WTC11 (cell line): Measurements from ENCODE around the gene TENT4B. TPM values are rescaled to one million over a fixed set of nuclear protein-coding genes. Genes with fewer than 3 reads are reported as not detected.

Source experiments
- ATAC-seq: fragments of 200-7000 bp; cut with Tn5 transposase; 2 replicates; pipeline ENCODE4 v1.10.0; 2021; ENCODE audit warnings: mild to moderate bottlenecking, moderate library complexity
- CTCF ChIA-PET: fragments of 300-600 bp; sonication (Branson Sonifier 250); formaldehyde crosslinking; loops from one replicate; lab custom pipeline; 2021; ENCODE audit warnings: antibody characterized with exemption; lab: Charles Lee
- POLR2A ChIA-PET: fragments of 350-600 bp; sonication (Branson Sonifier 250); formaldehyde crosslinking; loops from one replicate; lab custom pipeline; 2021; ENCODE audit warnings: antibody characterized with exemption; lab: Charles Lee
- DNase-seq: peaks from one replicate; pipeline ENCODE4 v3.0.0; 2021; ENCODE audit warnings: low spot score
- H3K27ac Mint-ChIP-seq: 2 replicates; pipeline ENCODE4 v1.8.0; 2021; ENCODE audit warnings: mixed read lengths
- H3K27me3 Mint-ChIP-seq: 2 replicates; pipeline ENCODE4 v1.8.0; 2021; ENCODE audit warnings: low read depth, mild to moderate bottlenecking, moderate library complexity, mixed read lengths
- H3K36me3 Mint-ChIP-seq: 2 replicates; pipeline ENCODE4 v1.8.0; 2021; ENCODE audit warnings: mixed read lengths
- H3K4me1 Mint-ChIP-seq: 2 replicates; pipeline ENCODE4 v1.8.0; 2022; ENCODE audit warnings: mixed read lengths
- H3K4me3 Mint-ChIP-seq: 2 replicates; pipeline ENCODE4 v1.8.0; 2021; ENCODE audit warnings: mild to moderate bottlenecking, moderate library complexity, mixed read lengths
- H3K9me3 Mint-ChIP-seq: 2 replicates; pipeline ENCODE4 v1.8.0; 2021; ENCODE audit warnings: mixed read lengths
- CBFB ChIP-seq: sonication (generic); formaldehyde crosslinking; IDR thresholded peaks from 2 replicates; pipeline ENCODE4 v1.8.1; 2022; ENCODE audit warnings: mild to moderate bottlenecking, low read depth, missing genetic modification reagents
- CREM ChIP-seq: sonication (generic); formaldehyde crosslinking; IDR thresholded peaks from 2 replicates; pipeline ENCODE4 v1.8.1; 2022; ENCODE audit warnings: mild to moderate bottlenecking, missing genetic modification reagents, moderate library complexity
- E2F1 ChIP-seq: sonication (generic); formaldehyde crosslinking; IDR thresholded peaks from 2 replicates; pipeline ENCODE4 v1.8.0; 2022; ENCODE audit warnings: mild to moderate bottlenecking, missing genetic modification reagents
- FOXP4 ChIP-seq: sonication (generic); formaldehyde crosslinking; IDR thresholded peaks from 2 replicates; pipeline ENCODE4 v1.8.0; 2022; ENCODE audit warnings: mild to moderate bottlenecking, missing genetic modification reagents
- GTF2I ChIP-seq: fragments of 250-450 bp; sonication (Bioruptor Pico); conservative IDR thresholded peaks from 2 replicates; pipeline ENCODE4 v1.4.0; 2021; ENCODE audit warnings: mild to moderate bottlenecking
- NFYB ChIP-seq: sonication (generic); formaldehyde crosslinking; conservative IDR thresholded peaks from 2 replicates; pipeline ENCODE4 v1.8.0; 2022; ENCODE audit warnings: low read depth, missing genetic modification reagents
- NR3C1 ChIP-seq: sonication (generic); formaldehyde crosslinking; conservative IDR thresholded peaks from 2 replicates; pipeline ENCODE4 v1.8.1; 2023; ENCODE audit warnings: low read depth, mild to moderate bottlenecking, missing genetic modification reagents
- PRRX2 ChIP-seq: fragments of 250-450 bp; sonication (Bioruptor Pico); IDR thresholded peaks from 2 replicates; pipeline ENCODE4 v1.8.0; 2021; ENCODE audit warnings: mild to moderate bottlenecking
- RELA ChIP-seq: sonication (generic); formaldehyde crosslinking; IDR thresholded peaks from 2 replicates; pipeline ENCODE4 v1.8.1; 2022; ENCODE audit warnings: missing genetic modification reagents, mild to moderate bottlenecking, borderline replicate concordance
- SMAD3 ChIP-seq: sonication (generic); formaldehyde crosslinking; IDR thresholded peaks from 2 replicates; pipeline ENCODE4 v1.8.0; 2022; ENCODE audit warnings: missing genetic modification reagents, mild to moderate bottlenecking, borderline replicate concordance
- TCF7 ChIP-seq: sonication (generic); formaldehyde crosslinking; IDR thresholded peaks from 2 replicates; pipeline ENCODE4 v1.8.0; 2022; ENCODE audit warnings: mild to moderate bottlenecking, low read depth, missing genetic modification reagents, moderate library complexity
- TP53 ChIP-seq: sonication (generic); formaldehyde crosslinking; IDR thresholded peaks from 2 replicates; pipeline ENCODE4 v1.8.1; 2023; ENCODE audit warnings: mild to moderate bottlenecking, missing genetic modification reagents
- ZNF317 ChIP-seq: sonication (generic); formaldehyde crosslinking; IDR thresholded peaks from 2 replicates; pipeline ENCODE4 v1.8.1; 2023; ENCODE audit warnings: low read depth, mild to moderate bottlenecking, moderate library complexity, missing genetic modification reagents, borderline replicate concordance
- ZNF396 ChIP-seq: fragments of 250-450 bp; sonication (Bioruptor Pico); IDR thresholded peaks from 2 replicates; pipeline ENCODE4 v1.8.0; 2021; ENCODE audit warnings: mild to moderate bottlenecking, moderate library complexity, borderline replicate concordance
- ZNF423 ChIP-seq: fragments of 250-450 bp; sonication (Bioruptor Pico); IDR thresholded peaks from 2 replicates; pipeline ENCODE4 v2.1.2; 2022; ENCODE audit warnings: mild to moderate bottlenecking, moderate library complexity
- total RNA-seq: library from RNA; stranded (reverse); gene quantifications from 3 replicates; pipeline ENCODE4 v1.2.3, GENCODE V29; 2021
- TF ChIP-seq, protein P1 (sequence below): sonication (generic); formaldehyde crosslinking; IDR thresholded peaks from 2 replicates; pipeline ENCODE4 v1.8.0; 2023; ENCODE audit warnings: missing genetic modification reagents, mild to moderate bottlenecking, borderline replicate concordance
- TF ChIP-seq, protein P2 (sequence below): sonication (generic); formaldehyde crosslinking; IDR thresholded peaks from 2 replicates; pipeline ENCODE4 v1.8.0; 2022; ENCODE audit warnings: missing genetic modification reagents
- TF ChIP-seq, protein P3 (sequence below): sonication (generic); formaldehyde crosslinking; IDR thresholded peaks from 2 replicates; pipeline ENCODE4 v1.8.1; 2022; ENCODE audit warnings: low read depth, mild to moderate bottlenecking, moderate library complexity, missing genetic modification reagents, borderline replicate concordance

TENT4B gene
- total RNA-seq, 1 experiment from 2014 or later = 14.3 TPM

GRCh38 chr16:50136399-50136798, 16.7 kb upstream of the TENT4B start:
- H3K27me3 Mint-ChIP-seq = no peaks in the 10 kb centered on the region; the same call in 1 of the 2 replicates
- H3K4me3 Mint-ChIP-seq = no peak overlapping the region
- no peaks in the 10 kb centered on the region for H3K36me3 Mint-ChIP-seq
- H3K9me3 Mint-ChIP-seq = no peaks in the 10 kb centered on the region
- no peaks in the 10 kb centered on the region for H3K4me1 Mint-ChIP-seq
- ChIA-PET CTCF (interaction anchor here (0.8 to 4.4 kb wide), 12 partner anchors 10 to 233 kb away, joined by 3 to 96 read pairs (median 4); partner anchors contain the start of gene CNEP1R1), POLR2A (no interaction called here)
- peak; percentile 57; the same call in 1 of the 2 replicates for ATAC-seq
- no peak for DNase-seq
- no peak overlapping the region for H3K27ac Mint-ChIP-seq
- TF ChIP-seq GTF2I (CRISPR knock-in tag) (no peak), RELA (CRISPR knock-in tag) (no peak), FOXP4 (CRISPR knock-in tag) (no peak), SMAD3 (CRISPR knock-in tag) (no peak), CBFB (CRISPR knock-in tag) (no peak), NFYB (CRISPR knock-in tag) (no peak), ZNF317 (no peak), PRRX2 (CRISPR knock-in tag) (no peak), ZNF423 (CRISPR knock-in tag) (no peak), TCF7 (no peak), E2F1 (CRISPR knock-in tag) (no peak), NR3C1 (CRISPR knock-in tag) (no peak), ZNF396 (CRISPR knock-in tag) (no peak), CREM (CRISPR knock-in tag) (no peak), TP53 (CRISPR knock-in tag) (no peak)
- TF ChIP-seq, protein P1, sequence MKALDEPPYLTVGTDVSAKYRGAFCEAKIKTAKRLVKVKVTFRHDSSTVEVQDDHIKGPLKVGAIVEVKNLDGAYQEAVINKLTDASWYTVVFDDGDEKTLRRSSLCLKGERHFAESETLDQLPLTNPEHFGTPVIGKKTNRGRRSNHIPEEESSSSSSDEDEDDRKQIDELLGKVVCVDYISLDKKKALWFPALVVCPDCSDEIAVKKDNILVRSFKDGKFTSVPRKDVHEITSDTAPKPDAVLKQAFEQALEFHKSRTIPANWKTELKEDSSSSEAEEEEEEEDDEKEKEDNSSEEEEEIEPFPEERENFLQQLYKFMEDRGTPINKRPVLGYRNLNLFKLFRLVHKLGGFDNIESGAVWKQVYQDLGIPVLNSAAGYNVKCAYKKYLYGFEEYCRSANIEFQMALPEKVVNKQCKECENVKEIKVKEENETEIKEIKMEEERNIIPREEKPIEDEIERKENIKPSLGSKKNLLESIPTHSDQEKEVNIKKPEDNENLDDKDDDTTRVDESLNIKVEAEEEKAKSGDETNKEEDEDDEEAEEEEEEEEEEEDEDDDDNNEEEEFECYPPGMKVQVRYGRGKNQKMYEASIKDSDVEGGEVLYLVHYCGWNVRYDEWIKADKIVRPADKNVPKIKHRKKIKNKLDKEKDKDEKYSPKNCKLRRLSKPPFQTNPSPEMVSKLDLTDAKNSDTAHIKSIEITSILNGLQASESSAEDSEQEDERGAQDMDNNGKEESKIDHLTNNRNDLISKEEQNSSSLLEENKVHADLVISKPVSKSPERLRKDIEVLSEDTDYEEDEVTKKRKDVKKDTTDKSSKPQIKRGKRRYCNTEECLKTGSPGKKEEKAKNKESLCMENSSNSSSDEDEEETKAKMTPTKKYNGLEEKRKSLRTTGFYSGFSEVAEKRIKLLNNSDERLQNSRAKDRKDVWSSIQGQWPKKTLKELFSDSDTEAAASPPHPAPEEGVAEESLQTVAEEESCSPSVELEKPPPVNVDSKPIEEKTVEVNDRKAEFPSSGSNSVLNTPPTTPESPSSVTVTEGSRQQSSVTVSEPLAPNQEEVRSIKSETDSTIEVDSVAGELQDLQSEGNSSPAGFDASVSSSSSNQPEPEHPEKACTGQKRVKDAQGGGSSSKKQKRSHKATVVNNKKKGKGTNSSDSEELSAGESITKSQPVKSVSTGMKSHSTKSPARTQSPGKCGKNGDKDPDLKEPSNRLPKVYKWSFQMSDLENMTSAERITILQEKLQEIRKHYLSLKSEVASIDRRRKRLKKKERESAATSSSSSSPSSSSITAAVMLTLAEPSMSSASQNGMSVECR (CRISPR knock-in tag) = no peak
- TF ChIP-seq, protein P2, sequence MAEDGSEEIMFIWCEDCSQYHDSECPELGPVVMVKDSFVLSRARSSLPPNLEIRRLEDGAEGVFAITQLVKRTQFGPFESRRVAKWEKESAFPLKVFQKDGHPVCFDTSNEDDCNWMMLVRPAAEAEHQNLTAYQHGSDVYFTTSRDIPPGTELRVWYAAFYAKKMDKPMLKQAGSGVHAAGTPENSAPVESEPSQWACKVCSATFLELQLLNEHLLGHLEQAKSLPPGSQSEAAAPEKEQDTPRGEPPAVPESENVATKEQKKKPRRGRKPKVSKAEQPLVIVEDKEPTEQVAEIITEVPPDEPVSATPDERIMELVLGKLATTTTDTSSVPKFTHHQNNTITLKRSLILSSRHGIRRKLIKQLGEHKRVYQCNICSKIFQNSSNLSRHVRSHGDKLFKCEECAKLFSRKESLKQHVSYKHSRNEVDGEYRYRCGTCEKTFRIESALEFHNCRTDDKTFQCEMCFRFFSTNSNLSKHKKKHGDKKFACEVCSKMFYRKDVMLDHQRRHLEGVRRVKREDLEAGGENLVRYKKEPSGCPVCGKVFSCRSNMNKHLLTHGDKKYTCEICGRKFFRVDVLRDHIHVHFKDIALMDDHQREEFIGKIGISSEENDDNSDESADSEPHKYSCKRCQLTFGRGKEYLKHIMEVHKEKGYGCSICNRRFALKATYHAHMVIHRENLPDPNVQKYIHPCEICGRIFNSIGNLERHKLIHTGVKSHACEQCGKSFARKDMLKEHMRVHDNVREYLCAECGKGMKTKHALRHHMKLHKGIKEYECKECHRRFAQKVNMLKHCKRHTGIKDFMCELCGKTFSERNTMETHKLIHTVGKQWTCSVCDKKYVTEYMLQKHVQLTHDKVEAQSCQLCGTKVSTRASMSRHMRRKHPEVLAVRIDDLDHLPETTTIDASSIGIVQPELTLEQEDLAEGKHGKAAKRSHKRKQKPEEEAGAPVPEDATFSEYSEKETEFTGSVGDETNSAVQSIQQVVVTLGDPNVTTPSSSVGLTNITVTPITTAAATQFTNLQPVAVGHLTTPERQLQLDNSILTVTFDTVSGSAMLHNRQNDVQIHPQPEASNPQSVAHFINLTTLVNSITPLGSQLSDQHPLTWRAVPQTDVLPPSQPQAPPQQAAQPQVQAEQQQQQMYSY = no peak
- TF ChIP-seq, protein P3, sequence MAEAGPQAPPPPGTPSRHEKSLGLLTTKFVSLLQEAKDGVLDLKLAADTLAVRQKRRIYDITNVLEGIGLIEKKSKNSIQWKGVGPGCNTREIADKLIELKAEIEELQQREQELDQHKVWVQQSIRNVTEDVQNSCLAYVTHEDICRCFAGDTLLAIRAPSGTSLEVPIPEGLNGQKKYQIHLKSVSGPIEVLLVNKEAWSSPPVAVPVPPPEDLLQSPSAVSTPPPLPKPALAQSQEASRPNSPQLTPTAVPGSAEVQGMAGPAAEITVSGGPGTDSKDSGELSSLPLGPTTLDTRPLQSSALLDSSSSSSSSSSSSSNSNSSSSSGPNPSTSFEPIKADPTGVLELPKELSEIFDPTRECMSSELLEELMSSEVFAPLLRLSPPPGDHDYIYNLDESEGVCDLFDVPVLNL (CRISPR knock-in tag) = no peak
